Neuronal stem cell (in vitro differentiated cells): Measurements from ENCODE around the gene ZBTB48.

ENCODE experiments used
- DNase-seq: peaks from one replicate; pipeline ENCODE4 v3.0.0-alpha.2; 2013; ENCODE audit warnings: low spot score
- H2AFZ ChIP-seq: one replicate; pipeline ENCODE4 v1.6.1; 2013; ENCODE audit warnings: mild to moderate bottlenecking, low read length, inconsistent platforms
- H2AK5ac ChIP-seq: 2 replicates; pipeline ENCODE4 v1.6.1; 2013; ENCODE audit warnings: low read depth, mild to moderate bottlenecking, inconsistent platforms, low read length, moderate library complexity, mixed read lengths
- H2BK120ac ChIP-seq: 2 replicates; pipeline ENCODE4 v1.6.1; 2013; ENCODE audit warnings: low read depth, mild to moderate bottlenecking, inconsistent platforms, low read length, moderate library complexity, mixed read lengths
- H2BK12ac ChIP-seq: one replicate; pipeline ENCODE4 v1.6.1; 2013; ENCODE audit warnings: low read length, inconsistent platforms
- H2BK15ac ChIP-seq: 2 replicates; pipeline ENCODE4 v1.6.1; 2013; ENCODE audit warnings: mild to moderate bottlenecking, low read length, inconsistent platforms, mixed read lengths
- H2BK5ac ChIP-seq: one replicate; pipeline ENCODE4 v1.6.1; 2013; ENCODE audit warnings: inconsistent platforms, mild to moderate bottlenecking, low read length, moderate library complexity
- H3K14ac ChIP-seq: one replicate; pipeline ENCODE4 v1.6.1; 2013; ENCODE audit warnings: low read length, inconsistent platforms
- H3K18ac ChIP-seq: 2 replicates; pipeline ENCODE4 v1.6.1; 2013; ENCODE audit warnings: low read length, inconsistent platforms
- H3K23ac ChIP-seq: 2 replicates; pipeline ENCODE4 v1.6.1; 2013; ENCODE audit warnings: low read depth, mild to moderate bottlenecking, mixed read lengths, low read length, inconsistent platforms; ENCODE audit not compliant: poor library complexity
- H3K27ac ChIP-seq: replicated peaks from 3 replicates; pipeline ENCODE4 v1.5.1; 2013; ENCODE audit warnings: low read length, inconsistent platforms
- H3K27me3 ChIP-seq, 3 experiments: 2 replicates each; pipeline ENCODE4 v1.6.1; 2013; ENCODE audit warnings: low read length in 3 of 3, mild to moderate bottlenecking in 2 of 3, inconsistent platforms in 1 of 3, low read depth in 1 of 3, mixed read lengths in 1 of 3, moderate library complexity in 1 of 3; ENCODE audit not compliant: control insufficient read depth in 3 of 3, insufficient read depth in 3 of 3
- H3K36me3 ChIP-seq, 2 donors: replicated peaks in 1 of 2; 2 replicates each; pipeline ENCODE4 v1.6.1; 2013; ENCODE audit warnings: low read length in 2 of 2; ENCODE audit not compliant: control insufficient read depth in 2 of 2, insufficient read depth in 2 of 2
- H3K4ac ChIP-seq: 2 replicates; pipeline ENCODE4 v1.6.1; 2013; ENCODE audit warnings: inconsistent platforms, mild to moderate bottlenecking, low read length, moderate library complexity
- H3K4me1 ChIP-seq, 2 donors: 1 replicate in 1 of 2; 2 replicates in 1 of 2; pipeline ENCODE4 v1.6.1; 2013; ENCODE audit warnings: low read length in 2 of 2, low read depth in 1 of 2; ENCODE audit not compliant: control insufficient read depth in 2 of 2, insufficient read depth in 1 of 2
- H3K4me2 ChIP-seq: one replicate; pipeline ENCODE4 v1.6.1; 2013; ENCODE audit warnings: mild to moderate bottlenecking, low read length, inconsistent platforms; ENCODE audit not compliant: insufficient read depth, poor library complexity, severe bottlenecking
- H3K4me3 ChIP-seq, 2 donors: 2 replicates each; pipeline ENCODE4 v1.5.1; 2013; ENCODE audit warnings: low read length in 2 of 2, mild to moderate bottlenecking in 2 of 2, inconsistent platforms in 1 of 2, moderate library complexity in 1 of 2
- H3K79me1 ChIP-seq: one replicate; pipeline ENCODE4 v1.6.1; 2013; ENCODE audit warnings: low read depth, mild to moderate bottlenecking, inconsistent platforms, low read length, moderate library complexity
- H3K9ac ChIP-seq: one replicate; pipeline ENCODE4 v1.6.1; 2013; ENCODE audit warnings: mild to moderate bottlenecking, low read depth, low read length, inconsistent platforms; ENCODE audit not compliant: poor library complexity
- H3K9me3 ChIP-seq, 2 donors: replicated peaks in 1 of 2; 2 replicates each; pipeline versions ENCODE3 to v1.6.1; 2013; ENCODE audit warnings: low read length in 2 of 2, mild to moderate bottlenecking in 2 of 2, inconsistent platforms in 1 of 2, low read depth in 1 of 2, mixed read lengths in 1 of 2, moderate library complexity in 1 of 2; ENCODE audit not compliant: control insufficient read depth in 2 of 2, insufficient read depth in 1 of 2
- H4K8ac ChIP-seq: one replicate; pipeline ENCODE4 v1.6.1; 2013; ENCODE audit warnings: low read depth, mild to moderate bottlenecking, inconsistent platforms, low read length, moderate library complexity
- H4K91ac ChIP-seq: one replicate; pipeline ENCODE4 v1.6.1; 2013; ENCODE audit warnings: low read length, low read depth, mild to moderate bottlenecking, inconsistent platforms; ENCODE audit not compliant: poor library complexity
- WGBS, 2 donors: extraction: QIAGEN DNeasy Blood & Tissue Kit; methylation state at CpG; one replicate each; pipeline ENCODE4 v1.1.7; 2013; ENCODE audit warnings: missing lambda C conversion rate in 2 of 2, mixed read lengths in 1 of 2; ENCODE audit not compliant: insufficient read length in 2 of 2, insufficient replicate concordance in 1 of 2; ENCODE audit errors: extremely low coverage in 2 of 2; 5-methylcytosine and 5-hydroxymethylcytosine counted together

ZBTB48 gene

DNA sequence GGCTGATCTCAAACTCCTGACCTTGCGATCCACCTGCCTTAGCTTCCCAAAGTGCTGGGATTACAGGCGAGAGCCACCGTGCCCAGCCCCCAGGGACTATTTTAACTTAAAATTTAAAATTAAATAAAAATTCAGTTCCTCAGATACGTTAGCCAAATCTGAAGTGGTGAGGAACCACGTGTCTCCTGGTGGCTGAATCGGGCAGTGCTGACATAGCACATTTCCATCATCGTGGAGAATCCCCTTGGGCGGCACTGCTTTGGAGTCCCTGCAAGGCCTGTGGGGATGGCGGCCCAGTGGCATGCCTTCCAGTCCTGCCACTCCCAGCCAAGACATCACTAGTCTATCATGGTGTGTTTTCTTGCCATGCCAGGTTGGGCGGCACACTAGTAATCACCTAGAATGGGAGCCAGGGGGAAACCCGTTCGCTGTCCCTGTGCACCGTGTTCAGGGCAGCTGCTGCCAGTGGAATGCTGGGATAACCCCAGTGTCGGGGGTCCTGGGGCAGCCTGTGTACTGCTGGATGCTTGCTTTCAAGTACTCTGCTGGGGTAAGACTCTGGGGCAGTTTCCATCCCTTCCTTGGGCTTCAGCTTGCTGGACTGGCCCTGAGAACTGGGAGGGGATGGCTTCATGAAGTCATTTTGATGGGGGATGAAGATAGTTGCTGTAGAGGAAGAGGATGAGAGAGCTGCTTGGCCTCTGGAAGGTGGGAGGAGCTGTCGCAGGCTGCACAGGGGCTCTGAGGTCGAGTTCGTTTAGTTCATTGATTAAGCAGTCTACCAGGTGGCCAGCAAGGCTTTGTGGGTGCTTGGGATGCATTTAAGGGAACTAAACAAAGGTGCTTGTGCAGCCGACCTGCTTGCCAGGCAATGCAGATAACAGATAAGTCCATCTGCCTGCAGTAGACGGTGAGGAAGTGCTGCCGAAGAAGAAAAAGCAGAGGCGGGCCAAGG is 4.6 kb downstream of the ZBTB48 start:
- Histone ChIP-seq H2BK5ac (no peak overlapping the region), H3K27ac (no peak overlapping the region), H3K27me3 (no peaks in the 10 kb centered on the region), H4K8ac (peak overlapping the region; percentile 43), H3K9me3 (no peaks in the 10 kb centered on the region), H3K4me3 (no peak overlapping the region), H2AK5ac (no peak overlapping the region), H3K9ac (no peak overlapping the region), H3K36me3 (peaks cover 23 to 43% of the 10 kb centered on the region in 2 donors), H3K4me2 (no peak overlapping the region), H3K4ac (peak overlapping the region; percentile 53), H2BK15ac (no peak overlapping the region), H4K91ac (no peak overlapping the region), H3K4me1 (peaks cover 9 to 11% of the 10 kb centered on the region in 2 donors), H3K18ac (no peak overlapping the region), H2AFZ (no peak overlapping the region), H3K79me1 (peaks cover 19% of the 10 kb centered on the region), H3K14ac (no peak overlapping the region), H2BK12ac (no peak overlapping the region), H2BK120ac (no peak overlapping the region), H3K23ac (peak overlapping the region; percentile 65)
- WGBS, 2 donors = no CpG with 5 or more reads among the region's 21 CpGs
- DNase-seq = no peak

DNA sequence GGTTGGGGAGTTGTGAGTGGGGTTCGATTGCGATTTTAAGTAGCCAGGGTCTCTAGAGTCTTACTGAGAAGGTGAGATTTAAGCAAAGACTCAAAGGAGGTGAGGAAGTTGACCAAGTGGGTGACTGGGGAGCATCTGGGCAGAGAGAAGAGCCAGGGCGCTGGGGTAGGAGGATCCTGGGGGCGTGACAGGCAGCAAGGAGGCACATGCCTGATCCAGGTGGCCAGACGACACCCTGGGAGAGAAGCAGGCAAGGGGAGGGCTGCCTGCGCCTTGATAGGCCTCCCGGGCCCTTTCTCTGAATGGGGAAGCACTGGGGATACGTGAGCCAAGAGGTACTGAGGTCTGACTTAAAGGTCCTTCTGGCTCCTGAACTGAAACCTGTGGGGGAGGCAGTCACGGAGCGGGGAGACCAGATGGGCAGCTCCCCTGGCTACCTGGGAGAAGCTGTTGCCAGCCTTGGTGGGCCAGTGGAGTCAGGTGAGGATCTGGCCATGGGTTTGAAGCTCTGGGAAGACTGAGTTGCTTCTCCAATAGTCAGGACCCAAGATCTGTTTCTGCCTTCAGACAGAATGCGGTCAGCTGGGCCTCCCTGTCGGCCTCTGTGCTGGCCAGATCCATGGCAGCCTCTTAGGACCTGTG is 5.4 kb downstream of the ZBTB48 start:
- Histone ChIP-seq H2BK120ac (no peak overlapping the region), H3K79me1 (peaks cover 15% of the 10 kb centered on the region), H3K23ac (no peak overlapping the region), H3K9ac (peak overlapping the region; percentile 60), H3K27me3 (no peaks in the 10 kb centered on the region), H3K4ac (no peak overlapping the region), H3K4me2 (no peak overlapping the region), H3K36me3 (peaks cover 29 to 51% of the 10 kb centered on the region in 2 donors), H3K4me1 (peaks cover 7 to 10% of the 10 kb centered on the region in 2 donors), H3K27ac (no peak overlapping the region), H2BK15ac (no peak overlapping the region), H2BK5ac (peak overlapping the region; percentile 24), H3K9me3 (no peaks in the 10 kb centered on the region), H2AK5ac (no peak overlapping the region), H3K18ac (no peak overlapping the region), H3K4me3 (no peak overlapping the region), H4K8ac (peak overlapping the region; percentile 43), H4K91ac (no peak overlapping the region), H3K14ac (no peak overlapping the region), H2BK12ac (no peak overlapping the region), H2AFZ (no peak overlapping the region)
- no peak for DNase-seq
- no CpG with 5 or more reads among the region's 12 CpGs for WGBS, 2 donors

DNA sequence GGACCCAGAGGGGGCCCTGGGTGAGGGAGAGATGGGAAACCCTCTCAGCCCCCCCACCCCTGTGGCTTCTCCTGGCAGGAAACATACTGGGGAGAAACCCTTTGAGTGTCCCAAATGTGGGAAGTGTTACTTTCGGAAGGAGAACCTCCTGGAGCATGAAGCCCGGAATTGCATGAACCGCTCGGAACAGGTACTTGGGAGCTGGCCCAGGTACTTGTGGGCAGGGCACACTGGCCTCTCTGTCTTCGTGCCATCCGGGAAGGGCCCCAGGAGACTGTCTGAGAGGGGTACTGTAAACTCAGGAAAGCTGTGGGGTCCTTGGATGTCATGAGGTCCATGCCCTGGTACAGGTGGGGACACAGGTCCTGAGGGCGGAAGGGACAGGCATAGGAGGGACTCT is 6.0 kb downstream of the ZBTB48 start:
- no peak overlapping the region for H2BK15ac ChIP-seq
- no peak overlapping the region for H3K9ac ChIP-seq
- no CpG with 5 or more reads among the region's 7 CpGs for WGBS, 2 donors
- H3K36me3 ChIP-seq = peaks cover 29 to 57% of the 10 kb centered on the region in 2 donors
- H2AK5ac ChIP-seq = no peak overlapping the region
- no peak for DNase-seq
- no peak overlapping the region for H3K18ac ChIP-seq
- H3K23ac ChIP-seq = no peak overlapping the region
- H3K4me2 ChIP-seq = no peak overlapping the region
- no peak overlapping the region for H4K8ac ChIP-seq
- H4K91ac ChIP-seq = no peak overlapping the region
- H3K4ac ChIP-seq = no peak overlapping the region
- no peaks in the 10 kb centered on the region for H3K9me3 ChIP-seq
- H2BK5ac ChIP-seq = peak overlapping the region; percentile 24
- H3K14ac ChIP-seq = peak overlapping the region; percentile 21
- H3K79me1 ChIP-seq = peaks cover 12% of the 10 kb centered on the region
- no peaks in the 10 kb centered on the region for H3K27me3 ChIP-seq
- H3K4me3 ChIP-seq = no peak overlapping the region
- H3K4me1 ChIP-seq = peaks cover 1 to 4% of the 10 kb centered on the region in 2 donors
- no peak overlapping the region for H2BK120ac ChIP-seq
- no peak overlapping the region for H3K27ac ChIP-seq
- H2AFZ ChIP-seq = no peak overlapping the region
- H2BK12ac ChIP-seq = no peak overlapping the region

DNA sequence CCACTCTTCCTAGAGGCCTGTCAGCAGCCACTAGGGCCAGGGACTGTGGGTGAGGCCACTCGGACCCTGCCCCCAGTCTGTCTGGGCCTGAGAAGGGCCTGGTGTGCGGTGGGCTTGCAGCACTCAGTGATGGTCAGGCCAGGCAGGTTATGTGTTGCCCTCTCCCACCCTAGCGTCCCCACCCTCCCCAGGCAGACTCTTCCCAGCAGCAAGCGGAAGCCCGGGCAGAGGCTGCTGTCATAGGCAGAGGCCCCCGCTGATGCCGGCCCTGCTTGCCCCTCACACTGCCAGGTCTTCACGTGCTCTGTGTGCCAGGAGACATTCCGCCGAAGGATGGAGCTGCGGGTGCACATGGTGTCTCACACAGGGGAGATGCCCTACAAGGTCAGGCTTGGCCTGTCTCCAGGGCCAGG is 6.6 kb downstream of the ZBTB48 start:
- no peak overlapping the region for H3K14ac ChIP-seq
- no peak for DNase-seq
- H3K9ac ChIP-seq = peak overlapping the region; percentile 60
- no peak overlapping the region for H2BK120ac ChIP-seq
- peaks cover 12% of the 10 kb centered on the region for H3K79me1 ChIP-seq
- no peak overlapping the region for H3K4me2 ChIP-seq
- H2AK5ac ChIP-seq = no peak overlapping the region
- no CpG with 5 or more reads among the region's 11 CpGs for WGBS, 2 donors
- no peak overlapping the region for H2BK15ac ChIP-seq
- H2BK5ac ChIP-seq = no peak overlapping the region
- no peaks in the 10 kb centered on the region for H3K27me3 ChIP-seq
- H3K9me3 ChIP-seq = no peaks in the 10 kb centered on the region
- H3K18ac ChIP-seq = no peak overlapping the region
- H3K23ac ChIP-seq = peak overlapping the region; percentile 43
- H3K4ac ChIP-seq = no peak overlapping the region
- H3K36me3 ChIP-seq = peaks cover 32 to 63% of the 10 kb centered on the region in 2 donors
- no peak overlapping the region for H4K8ac ChIP-seq
- H3K4me3 ChIP-seq = no peak overlapping the region
- H3K4me1 ChIP-seq = no peaks in the 10 kb centered on the region
- H2BK12ac ChIP-seq = no peak overlapping the region
- H3K27ac ChIP-seq = no peak overlapping the region
- no peak overlapping the region for H2AFZ ChIP-seq
- no peak overlapping the region for H4K91ac ChIP-seq
